ENCODE results near the gene ZNF283. TPM values are rescaled to one million over a fixed set of nuclear protein-coding genes. Genes with fewer than 3 reads are reported as not detected.

The ZNF283 gene
- 15.2 TPM for total RNA-seq
- long read RNA-seq, partial matches to known transcripts: 0 of 16 reads
- long read RNA-seq, other reads (novel, unspliced or antisense): 16 of 16 reads

DNA sequence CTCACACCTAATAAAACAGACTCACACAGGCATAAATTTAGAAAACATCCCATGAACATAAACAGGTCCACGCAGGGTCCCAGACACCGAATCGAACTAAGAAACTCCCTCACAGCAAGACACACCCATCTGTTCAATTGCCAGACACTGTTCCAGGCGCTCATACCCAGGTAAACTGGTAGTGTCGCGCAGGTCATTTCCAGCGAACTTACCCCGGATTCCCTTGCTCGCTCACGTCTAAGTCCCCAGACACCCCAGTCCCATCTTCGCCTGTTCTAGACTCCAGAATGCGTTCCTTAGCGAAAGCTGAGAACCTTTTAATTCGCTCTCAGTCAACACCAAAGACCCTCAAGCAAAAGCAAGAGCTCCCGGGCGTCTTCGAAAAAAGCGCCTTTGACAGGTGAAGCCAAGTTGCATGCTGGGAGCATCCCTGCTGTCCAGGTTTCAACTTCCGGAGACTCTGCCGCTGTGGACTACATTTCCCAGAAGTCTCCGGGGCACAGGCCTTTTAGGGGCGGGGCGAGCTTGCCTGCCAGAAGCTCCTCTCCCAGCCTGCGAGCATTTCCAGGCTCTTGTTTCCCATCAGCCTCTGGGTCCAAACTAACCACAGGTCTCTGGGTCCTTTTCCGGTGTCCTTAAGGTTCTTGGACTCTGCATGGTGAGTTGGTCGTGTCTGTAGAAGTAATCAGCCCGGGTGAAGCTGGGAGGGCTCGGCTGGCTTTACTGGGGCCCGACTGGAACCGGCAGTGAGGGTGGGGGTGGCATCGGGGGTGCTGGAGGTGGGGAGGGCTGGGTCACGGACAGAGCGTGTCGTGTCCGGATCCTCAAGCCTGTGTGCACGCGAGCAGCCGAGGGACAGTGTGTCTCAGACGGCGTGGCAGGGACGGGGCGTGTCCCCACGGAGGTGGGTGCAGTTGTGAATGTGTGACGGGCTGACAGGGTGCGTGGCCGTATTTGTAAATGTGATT is at the start of gene ZNF283:
ZNF283 (plus strand) TSS at position 535 of the 968 bp plus-strand sequence. CDS start 6,184 bp downstream, outside the sequence.
- peak; percentile 95 for DNase-seq (ENCODE audit: low spot score)
- intact Hi-C loops (cut with DNase I): loop anchor here (1.0 kb wide), 1 partner anchor 124 kb away; the partner anchor contains the start of gene ZNF221

DNA sequence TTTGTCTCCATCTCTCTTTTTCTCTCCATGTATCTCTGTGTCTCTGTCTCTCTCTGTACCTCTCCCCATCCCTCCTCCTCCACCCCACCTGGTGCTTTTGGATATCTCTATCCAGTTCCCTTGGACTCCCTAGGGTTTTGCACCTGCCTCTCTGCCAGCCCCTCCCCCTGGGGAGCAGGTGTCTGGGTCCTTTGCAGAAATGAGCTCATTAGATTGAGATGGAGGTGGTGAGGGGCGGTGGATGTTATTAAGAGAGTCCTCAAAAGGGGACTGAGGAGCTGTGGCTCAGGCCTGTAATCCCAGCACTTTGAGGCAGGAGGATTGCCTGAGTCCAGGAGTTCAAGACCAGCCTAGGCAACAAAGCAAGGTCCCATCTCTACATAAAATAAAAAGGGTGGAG is 48.5 kb upstream of the ZNF283 start:
- no peak for DNase-seq (ENCODE audit: low spot score)
- intact Hi-C loops (cut with DNase I): no loop called here

DNA sequence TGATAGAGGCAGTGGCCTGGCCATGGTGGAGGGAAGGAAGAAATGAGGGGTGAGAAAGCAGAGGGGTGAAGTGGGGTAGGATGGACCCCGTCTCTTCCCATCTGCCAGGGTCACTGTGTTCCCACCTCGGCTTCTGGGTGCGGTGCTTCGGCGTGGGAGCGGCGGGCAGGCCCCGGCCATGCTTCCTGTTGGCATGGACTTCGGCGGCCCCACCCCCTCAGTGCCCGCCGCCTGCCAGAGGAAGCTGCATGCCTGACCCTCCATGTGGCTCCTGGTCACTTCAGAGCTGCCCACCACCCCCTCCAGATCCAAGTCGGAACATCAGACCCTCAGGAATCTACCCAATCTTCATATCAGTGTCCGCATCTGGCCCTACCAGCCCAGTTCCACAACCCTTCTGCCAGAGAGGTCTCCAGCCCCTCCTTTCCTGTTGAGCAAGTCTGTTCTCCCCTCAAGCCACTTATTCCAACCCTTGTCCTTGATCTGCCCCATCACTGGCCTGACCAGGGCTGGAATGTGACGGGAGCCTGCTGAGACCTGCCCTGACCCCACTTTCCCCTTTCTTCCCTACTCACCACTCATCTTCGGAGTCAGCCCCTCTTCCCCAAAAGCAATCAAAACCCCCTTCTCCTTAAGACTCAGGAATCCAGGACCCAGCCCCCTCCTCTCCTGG is 47.8 kb upstream of the ZNF283 start:
- peak; percentile 83 for DNase-seq (ENCODE audit: low spot score)
- intact Hi-C loops (cut with DNase I): no loop called here

DNA sequence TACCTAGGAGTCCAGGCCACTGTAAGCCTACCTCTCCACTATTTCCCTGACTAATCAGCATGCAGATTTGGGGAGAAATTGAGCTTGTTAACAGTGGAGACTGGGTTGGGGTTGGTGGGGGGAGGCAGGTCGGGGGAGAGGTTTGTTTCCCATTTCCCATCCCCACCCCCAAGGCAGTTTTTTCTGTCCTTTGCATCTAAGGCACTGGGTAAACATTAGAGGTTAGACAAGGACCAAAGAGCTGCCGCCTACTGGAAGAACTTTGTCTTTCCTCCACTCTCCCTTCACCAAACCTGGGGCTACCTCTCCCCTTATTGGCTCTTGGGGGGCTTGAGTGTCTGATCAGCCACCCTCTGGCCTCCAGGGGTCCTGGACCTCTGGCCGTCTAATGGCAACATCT is 47.3 kb upstream of the ZNF283 start:
- intact Hi-C loops (cut with DNase I): loop anchor here (10.0 kb wide), 2 partner anchors 105 to 245 kb away; partner anchors contain the start of genes PLAUR and ZNF575
- no peak for DNase-seq (ENCODE audit: low spot score)

DNA sequence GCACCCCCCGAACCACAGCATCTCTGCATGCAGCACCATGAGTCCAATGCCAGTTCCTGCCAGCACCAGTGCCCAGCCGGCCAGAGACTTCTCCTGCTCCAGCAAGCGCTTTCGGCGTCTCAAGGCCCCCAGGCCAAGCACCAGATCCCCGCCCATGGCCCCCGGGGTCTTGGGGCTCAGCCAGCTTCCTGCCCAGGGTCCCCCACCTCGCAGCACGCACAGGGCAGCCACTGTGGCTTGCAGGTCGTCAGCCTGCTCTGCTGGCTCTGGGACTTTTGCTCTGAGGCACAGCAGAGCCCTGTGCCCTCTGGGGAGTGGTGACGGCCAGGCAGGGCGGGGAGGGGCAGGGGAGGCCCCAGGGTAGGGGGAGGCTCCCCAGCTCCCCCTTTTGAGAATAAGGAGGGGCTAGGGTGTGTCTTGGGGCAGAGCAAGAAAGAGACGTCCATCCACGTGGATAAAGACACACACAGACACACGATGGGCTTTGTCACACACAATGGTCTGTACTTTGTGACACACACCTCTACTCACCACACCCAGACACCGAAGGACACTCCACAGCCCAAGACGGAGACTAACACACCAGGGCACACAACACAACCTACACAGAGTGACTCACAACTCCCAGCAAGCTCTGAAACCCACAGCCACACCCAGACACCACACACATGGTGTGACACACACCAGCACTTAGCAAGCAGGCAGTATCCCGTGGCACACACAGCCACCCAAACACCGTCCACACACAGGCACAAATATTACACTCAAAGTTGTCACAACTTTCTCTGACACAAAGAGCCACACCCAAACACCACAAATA is 46.2 kb upstream of the ZNF283 start, which contains the start of gene KCNN4:
KCNN4 (minus strand) TSS at position 268 of the 820 bp plus-strand sequence; CDS start at position 156, 112 bp downstream.
- intact Hi-C loops (cut with DNase I): loop anchor here (10.0 kb wide), 2 partner anchors 106 to 246 kb away; partner anchors contain the start of genes PLAUR and ZNF575
- DNase-seq (ENCODE audit: low spot score): peak; percentile 67

DNA sequence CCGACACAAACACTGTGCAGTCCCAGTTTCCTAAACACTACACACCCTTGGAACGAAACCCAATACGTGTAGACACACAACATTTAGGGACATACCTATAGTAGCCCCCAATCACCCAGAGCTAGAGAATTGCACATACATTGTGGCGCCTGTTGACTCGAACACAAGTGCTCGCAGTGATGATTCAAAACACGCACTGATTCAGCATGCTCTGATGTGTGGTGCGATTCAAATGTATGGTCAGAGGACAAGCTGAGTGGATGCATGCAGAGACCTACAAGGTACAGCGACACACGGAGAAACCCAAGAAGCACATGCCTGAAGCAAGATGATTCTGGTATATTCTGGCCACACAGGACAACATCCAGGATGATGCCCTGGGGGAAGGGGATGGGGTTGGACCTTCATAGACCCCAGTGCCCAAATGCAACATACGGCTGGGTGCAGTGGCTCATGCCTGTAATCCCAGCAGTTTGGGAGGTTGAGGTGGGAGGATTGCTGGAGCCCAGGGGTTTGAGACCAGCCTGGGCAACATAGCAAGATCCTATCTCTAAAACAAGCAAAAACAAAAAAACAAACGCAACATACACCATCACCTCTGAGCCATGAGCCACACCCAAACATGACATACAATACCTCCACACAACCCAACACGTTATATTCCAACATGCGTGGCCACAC is 45.4 kb upstream of the ZNF283 start:
- intact Hi-C loops (cut with DNase I): loop anchor here (10.0 kb wide), 2 partner anchors 107 to 247 kb away; partner anchors contain the start of genes PLAUR and ZNF575
- peak; percentile 2 for DNase-seq (ENCODE audit: low spot score)

DNA sequence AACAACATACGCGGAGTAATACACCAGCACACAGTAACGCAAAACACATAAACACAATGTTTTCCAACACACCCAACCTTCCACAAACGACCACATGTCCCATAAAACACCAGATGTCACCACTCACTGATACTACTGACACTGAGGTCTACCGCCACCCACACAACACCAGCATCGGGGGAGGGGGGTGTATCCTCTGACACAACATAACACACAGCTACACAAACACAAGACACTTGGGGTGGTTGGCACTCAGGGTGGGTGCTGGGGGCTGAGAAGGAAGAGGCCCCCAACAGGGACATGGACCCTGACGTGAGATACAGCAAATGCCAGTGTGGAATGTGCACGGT is 44.8 kb upstream of the ZNF283 start:
- DNase-seq (ENCODE audit: low spot score): peak; percentile 51
- intact Hi-C loops (cut with DNase I): loop anchor here (10.0 kb wide), 2 partner anchors 107 to 247 kb away; partner anchors contain the start of genes PLAUR and ZNF575

DNA sequence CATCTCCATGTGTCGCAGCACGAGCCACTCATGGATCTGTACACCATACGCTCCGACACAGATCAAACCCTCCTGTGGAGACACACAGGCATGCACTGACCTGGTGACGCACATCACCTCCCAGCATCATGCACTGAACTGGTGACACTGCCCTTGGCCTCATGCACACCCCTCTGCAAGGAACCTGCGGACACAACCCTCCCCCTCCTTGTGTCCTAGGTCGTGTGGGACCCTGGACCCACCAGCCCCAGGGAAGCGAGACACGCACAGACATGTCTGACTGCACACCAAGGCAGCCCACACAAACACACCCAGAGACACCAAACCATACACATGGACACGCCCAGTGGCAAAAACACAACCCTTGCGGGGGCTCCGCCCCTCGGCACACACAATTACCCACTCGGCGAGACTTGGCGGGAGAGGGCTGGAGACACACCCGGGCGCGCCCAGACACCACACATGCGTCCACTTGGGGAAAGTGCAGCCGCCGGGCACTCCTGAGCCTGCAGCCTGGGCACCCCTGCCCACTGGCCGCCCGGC is 44.4 kb upstream of the ZNF283 start:
- DNase-seq (ENCODE audit: low spot score): peak; percentile 61
- intact Hi-C loops (cut with DNase I): loop anchor here (10.0 kb wide), 2 partner anchors 108 to 248 kb away; partner anchors contain the start of genes PLAUR and ZNF575

DNA sequence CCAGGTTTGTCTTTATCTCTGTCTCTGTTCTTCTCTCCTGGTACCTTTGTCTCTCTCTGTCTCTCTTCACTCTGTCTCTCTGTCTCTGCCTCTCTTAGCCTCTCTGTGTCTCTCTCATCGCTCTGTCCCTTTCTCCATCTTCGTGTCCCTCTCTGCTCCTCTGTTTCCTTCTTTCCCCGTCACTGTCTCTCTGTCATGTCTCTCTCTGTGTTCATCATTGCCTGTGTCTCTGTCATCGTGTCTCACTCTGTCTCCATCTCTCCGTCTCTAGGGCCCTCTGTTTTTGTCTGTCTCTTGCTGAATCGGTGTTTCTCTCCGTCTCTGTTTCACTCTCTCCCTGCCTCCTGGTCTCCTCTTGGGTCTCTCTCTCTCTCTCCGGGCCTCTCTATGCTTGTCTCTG is 43.5 kb upstream of the ZNF283 start:
- no peak for DNase-seq (ENCODE audit: low spot score)
- intact Hi-C loops (cut with DNase I): loop anchor here (10.0 kb wide), 2 partner anchors 109 to 249 kb away; partner anchors contain the start of genes PLAUR and ZNF575

DNA sequence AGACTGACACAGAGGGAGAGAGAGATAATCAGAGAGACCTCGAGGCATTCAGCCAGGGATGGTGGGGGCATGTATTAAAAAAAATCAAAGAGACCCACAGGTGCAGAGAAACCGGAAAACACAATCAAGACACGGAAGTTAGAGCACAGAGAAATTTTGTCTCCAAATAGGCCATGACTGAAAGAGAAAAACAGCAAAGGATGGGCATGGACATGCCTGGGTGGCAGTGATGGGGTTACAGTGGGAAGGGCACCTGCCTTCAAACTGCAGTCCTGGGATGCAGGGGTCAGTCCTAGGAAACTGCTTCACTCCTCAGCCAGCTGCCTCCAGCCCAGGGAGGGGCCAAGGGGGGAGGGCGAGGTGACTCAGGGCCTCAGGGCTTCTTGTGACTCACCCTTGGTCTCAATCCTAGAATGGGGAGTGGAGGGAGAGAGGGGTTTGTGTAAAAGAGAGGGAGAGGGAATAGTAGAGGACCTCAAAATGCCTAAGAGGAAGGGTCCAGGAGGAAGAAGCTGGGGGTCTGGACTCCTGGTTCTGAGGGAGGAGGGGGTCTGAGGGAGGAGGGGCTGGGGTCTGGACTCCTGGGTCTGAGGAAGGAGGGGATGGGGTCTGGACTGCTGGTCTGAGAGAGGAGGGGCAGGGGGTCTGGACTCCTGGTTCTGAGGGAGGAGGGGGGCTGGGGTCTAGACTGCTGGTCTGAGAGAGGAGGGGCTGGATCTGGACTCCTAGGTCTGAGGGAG is 42.7 kb upstream of the ZNF283 start:
- intact Hi-C loops (cut with DNase I): loop anchor here (10.0 kb wide), 2 partner anchors 110 to 250 kb away; partner anchors contain the start of genes PLAUR and ZNF575
- DNase-seq (ENCODE audit: low spot score): peak; percentile 70

DNA sequence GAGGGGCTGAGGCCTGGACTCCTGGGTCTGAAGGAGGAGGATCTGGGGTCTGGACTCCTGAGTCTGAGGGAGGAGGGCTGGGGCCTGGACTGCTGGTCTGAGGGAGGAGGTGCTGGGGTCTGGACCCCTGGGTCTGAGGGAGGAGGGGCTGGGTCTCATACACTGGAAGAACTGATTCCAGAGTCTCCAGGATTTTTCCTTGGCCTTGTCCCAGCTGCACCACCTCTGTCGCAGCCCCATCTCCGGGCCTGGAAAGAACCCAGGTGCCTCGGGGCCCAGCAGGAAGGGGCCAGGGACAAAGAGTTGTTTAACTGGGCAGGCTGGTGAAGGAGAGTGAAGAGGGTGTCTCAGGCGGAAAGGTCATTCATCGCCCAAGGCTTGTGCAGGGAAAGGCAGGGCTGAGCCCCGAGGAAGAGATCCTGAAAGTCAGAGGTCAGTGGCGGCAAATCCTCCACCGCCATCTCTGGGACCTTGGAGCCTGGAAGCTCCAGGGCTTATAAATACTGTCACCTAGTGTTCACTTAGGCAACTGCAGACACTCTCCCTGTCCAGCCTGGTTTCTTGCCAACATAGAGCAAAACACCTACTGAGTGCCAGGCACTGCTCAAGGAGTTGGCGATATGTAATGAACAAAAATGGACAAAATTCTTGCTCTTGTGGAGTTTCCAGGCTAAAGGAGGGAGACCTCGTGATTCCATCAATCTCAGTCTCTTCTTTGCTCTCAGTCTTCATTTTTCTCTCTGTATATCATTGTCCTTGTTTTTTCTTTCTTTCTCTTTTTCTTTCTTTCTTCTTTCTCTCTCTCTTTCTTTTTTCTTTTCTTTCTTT is 41.9 kb upstream of the ZNF283 start:
- intact Hi-C loops (cut with DNase I): loop anchor here (1.0 to 10.0 kb wide), 3 partner anchors 40 to 250 kb away; partner anchors contain the start of genes PLAUR and ZNF575
- peak; percentile 79 for DNase-seq (ENCODE audit: low spot score)

DNA sequence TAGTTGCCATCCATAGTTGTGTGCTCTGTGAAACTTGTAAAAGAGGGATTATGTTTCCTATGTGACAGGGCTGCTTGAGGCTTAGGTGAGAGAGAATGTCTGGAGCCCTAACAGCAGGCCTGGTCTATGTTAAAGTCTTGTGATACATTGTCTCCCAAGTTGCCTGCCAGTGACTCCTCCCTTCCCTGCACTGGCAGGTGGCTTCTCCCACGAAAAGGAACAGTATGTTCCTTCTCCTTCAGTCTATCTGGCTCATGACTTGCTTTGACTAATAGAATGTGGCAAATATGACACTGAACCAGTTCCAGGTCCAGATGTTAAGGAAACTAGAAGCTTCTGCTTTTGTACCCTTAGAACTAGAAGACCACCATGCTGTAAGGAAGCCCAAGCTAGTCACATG is 40.5 kb upstream of the ZNF283 start:
- intact Hi-C loops (cut with DNase I): loop anchor here (10.0 kb wide), 2 partner anchors 112 to 252 kb away; partner anchors contain the start of genes PLAUR and ZNF575
- peak; percentile 31 for DNase-seq (ENCODE audit: low spot score)

DNA sequence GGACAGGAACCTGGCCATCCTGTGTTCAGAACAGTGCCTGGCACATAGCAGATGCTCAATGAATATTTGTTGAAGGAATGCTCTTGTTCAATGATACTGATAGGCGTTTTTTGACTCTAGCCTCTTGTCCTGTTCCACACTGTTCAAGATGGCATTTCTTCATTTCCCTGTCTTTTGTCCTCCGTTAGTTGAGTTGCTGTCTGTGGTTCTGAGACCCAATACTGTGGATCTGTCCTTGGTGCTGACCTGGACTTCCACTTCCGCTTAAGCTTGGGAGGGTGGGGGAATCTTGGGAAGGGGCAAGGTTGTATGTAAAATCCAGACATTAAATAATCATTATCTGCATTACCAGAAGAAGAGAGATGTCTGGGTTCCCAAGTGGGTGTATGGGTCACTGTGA is 38.1 kb upstream of the ZNF283 start:
- DNase-seq (ENCODE audit: low spot score): peak; percentile 12
- intact Hi-C loops (cut with DNase I): loop anchor here (10.0 kb wide), 2 partner anchors 114 to 254 kb away; partner anchors contain the start of genes PLAUR and ZNF575

DNA sequence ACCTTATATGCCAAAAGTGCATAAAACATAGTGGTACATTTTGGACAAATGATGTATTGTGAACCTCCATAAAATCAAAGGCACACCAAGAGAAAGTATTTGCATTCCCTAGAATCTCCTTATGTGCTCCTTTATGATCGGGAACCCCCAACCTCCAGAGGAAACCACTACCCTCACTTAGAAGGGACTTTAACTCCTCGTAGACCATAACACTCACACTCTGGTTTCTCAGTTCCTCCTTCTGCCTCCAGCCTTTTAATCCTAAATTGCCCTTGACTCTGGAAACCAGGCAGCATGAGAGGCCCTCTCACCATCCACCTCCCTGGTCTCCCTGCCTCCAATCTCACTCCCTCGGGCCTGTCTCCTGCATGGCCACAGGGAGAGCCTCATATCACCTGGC is 36.5 kb upstream of the ZNF283 start:
- DNase-seq (ENCODE audit: low spot score): no peak
- intact Hi-C loops (cut with DNase I): no loop called here

DNA sequence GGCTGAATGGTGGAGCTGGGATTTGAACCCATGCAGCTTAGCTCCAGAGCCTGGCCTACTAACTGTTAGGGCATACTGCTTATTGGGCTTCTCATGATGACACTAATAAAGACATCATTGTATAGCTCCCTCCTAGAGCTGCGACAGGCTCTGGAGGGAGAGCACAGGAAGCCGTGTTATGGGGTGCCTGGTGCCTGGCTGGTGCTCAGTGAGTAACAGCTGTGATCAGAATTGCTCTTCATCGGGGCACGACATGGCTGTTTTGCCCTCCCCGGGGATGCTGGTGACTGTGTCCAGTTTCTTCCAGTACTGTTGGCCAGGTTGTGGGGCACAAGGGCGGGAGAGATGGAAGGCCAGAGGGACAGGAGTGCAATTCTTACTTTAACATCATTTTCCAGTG is 30.0 kb upstream of the ZNF283 start:
- no peak for DNase-seq (ENCODE audit: low spot score)
- intact Hi-C loops (cut with DNase I): no loop called here

DNA sequence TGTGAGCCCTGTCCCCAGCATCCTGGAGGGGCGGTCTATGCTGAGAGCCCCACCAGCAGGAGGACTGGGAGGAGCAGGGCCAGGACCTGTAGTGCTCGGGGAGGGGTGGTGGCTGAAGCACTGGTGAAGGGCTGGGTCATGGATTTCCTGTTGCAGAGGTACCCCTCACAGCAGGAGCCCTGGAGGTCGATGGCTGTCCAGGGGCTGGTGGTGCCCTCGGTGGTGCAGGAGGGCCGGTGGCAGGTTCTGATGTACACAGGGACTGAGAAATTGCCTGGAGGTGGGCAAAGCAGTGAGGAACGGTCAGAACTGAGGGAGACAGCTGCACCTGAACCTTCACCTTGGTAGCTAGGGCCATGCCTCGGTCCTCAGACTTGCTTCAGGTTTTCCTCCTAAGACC is 29.6 kb upstream of the ZNF283 start:
- intact Hi-C loops (cut with DNase I): no loop called here
- DNase-seq (ENCODE audit: low spot score): no peak

Data from cardiac septum (tissue), 1 donor.